NB4 (cell line): Measurements from ENCODE around the gene SHROOM2.

Experiments used
- DNase-seq: peaks from one replicate; pipeline ENCODE4 v3.0.0; 2010; ENCODE audit warnings: low read depth
- H3K4me3 ChIP-seq: one replicate; pipeline ENCODE4 v1.5.1; 2011; ENCODE audit warnings: mild to moderate bottlenecking, low read depth, low read length, moderate library complexity
- CTCF ChIP-seq: IDR thresholded peaks from one replicate; pipeline ENCODE4 v1.5.1; 2012; ENCODE audit warnings: low read depth, low read length
- MAX ChIP-seq: IDR thresholded peaks from 2 replicates; pipeline ENCODE4 v1.6.1; 2011; ENCODE audit warnings: low read depth, low read length
- MYC ChIP-seq: IDR thresholded peaks from 2 replicates; pipeline ENCODE4 v1.6.1; 2011; ENCODE audit warnings: low read depth, low read length
- POLR2A ChIP-seq: IDR thresholded peaks from 2 replicates; pipeline ENCODE4 v1.6.1; 2011; ENCODE audit warnings: mild to moderate bottlenecking; ENCODE audit not compliant: insufficient read length; ENCODE audit errors: extremely low read depth

Gene SHROOM2

GRCh38 chrX:9943420-9943819, 157.2 kb downstream of the SHROOM2 start:
- TF ChIP-seq MYC (no peak), MAX (no peak), POLR2A (no peak), CTCF (no peak)
- DNase-seq, result no peak
- H3K4me3 ChIP-seq, result no peak overlapping the region

DNA sequence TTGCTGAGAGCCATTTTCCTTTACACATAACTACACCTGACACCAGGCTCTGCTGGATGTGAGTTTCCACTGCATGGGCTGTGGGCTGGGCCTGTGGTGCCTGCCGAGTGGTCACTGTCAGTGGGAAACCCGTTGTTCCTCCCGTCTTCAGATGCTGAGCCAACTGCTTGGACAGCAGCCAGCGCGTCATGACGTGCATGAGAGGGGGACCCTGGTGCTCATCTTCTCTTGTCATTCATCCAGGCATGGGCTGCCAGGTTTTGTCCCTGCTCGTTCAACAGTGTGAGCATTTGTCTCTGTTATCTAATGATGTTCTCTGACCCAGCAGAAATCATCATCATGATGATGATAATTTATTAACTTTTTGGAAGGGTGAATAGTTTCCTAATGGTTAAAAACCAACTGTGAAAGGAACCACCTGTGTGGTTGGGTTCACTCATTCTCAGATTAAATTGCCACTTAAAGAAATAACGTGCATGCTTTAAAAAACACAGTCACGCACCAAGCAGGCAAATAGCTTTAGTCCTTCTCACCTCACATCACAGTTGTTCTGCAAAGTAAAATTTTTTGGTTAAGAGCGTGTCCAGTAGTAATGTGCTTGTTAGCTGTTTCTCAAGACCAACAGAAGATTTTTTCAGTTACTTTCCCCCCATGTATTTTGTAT, 161.0 kb downstream of the SHROOM2 start:
- no peak for DNase-seq
- H3K4me3 ChIP-seq, result no peak overlapping the region
- TF ChIP-seq MAX (no peak), POLR2A (no peak), CTCF (no peak), MYC (no peak)

GRCh38 chrX:9948406-9948805, 162.2 kb downstream of the SHROOM2 start:
- H3K4me3 ChIP-seq, result no peak overlapping the region
- DNase-seq, result no peak
- no peak for TF ChIP-seq MYC
- TF ChIP-seq CTCF, result no peak
- TF ChIP-seq POLR2A, result no peak
- no peak for TF ChIP-seq MAX

DNA sequence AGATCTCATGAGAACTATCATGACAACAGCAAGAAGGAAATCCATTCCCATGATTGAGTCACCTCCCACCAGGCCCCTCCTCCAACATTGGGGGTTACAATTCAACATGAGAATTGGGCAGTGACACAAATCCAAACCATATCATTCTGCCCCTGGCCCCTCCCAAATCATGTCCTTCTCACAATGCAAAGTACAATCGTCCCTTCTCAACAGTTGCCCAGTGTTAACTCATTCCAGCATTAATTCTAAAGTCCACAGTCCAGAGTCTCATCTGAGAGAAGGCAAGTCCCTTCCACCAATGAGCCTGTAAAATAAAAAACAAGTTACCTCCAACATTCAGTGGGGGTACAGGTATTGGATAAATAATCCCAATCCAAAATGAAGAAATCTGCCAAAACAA, 166.1 kb downstream of the SHROOM2 start:
- no peak for TF ChIP-seq POLR2A
- TF ChIP-seq CTCF, result no peak
- no peak for TF ChIP-seq MYC
- no peak for TF ChIP-seq MAX
- DNase-seq, result no peak

GRCh38 chrX:9953396-9953795, 167.2 kb downstream of the SHROOM2 start:
- TF ChIP-seq POLR2A, result no peak
- no peak for TF ChIP-seq MYC
- TF ChIP-seq MAX, result no peak
- TF ChIP-seq CTCF, result no peak
- no peak for DNase-seq
- no peak overlapping the region for H3K4me3 ChIP-seq

More for the DNA sequence above, 166.1 kb downstream of the SHROOM2 start:
- no peak overlapping the region for H3K4me3 ChIP-seq

- H3K4me3 ChIP-seq, result no peak overlapping the region
- DNase-seq, result no peak
- TF ChIP-seq MAX, result no peak
- TF ChIP-seq CTCF, result no peak
- TF ChIP-seq MYC, result no peak
These were observed 169.3 kb downstream of the SHROOM2 start for GRCh38 chrX:9955506-9955905.
